Activated naive CD4-positive, alpha-beta T cell treated with anti-CD3 and anti-CD28 coated beads, Interleukin-2, amount 10 ng/mL, durations not matched to agents 7 days and 5 days (primary cell): ENCODE results near the gene MLN.
A peak's percentile ranks its signal among the peaks of the same experiment; 100 is the strongest.
"Not testable (repeated sequence)": the region's sequence is repeated elsewhere in the genome, so short reads cannot be mapped to it uniquely, and the experiment has no call there.

Source experiments
- CTCF ChIA-PET: fragments of 350-600 bp; sonication (Branson Sonifier 250); formaldehyde crosslinking; loops from one replicate; lab custom pipeline; 2021; ENCODE audit warnings: antibody characterized with exemption; lab: Charles Lee
- DNase-seq: peaks from one replicate; pipeline ENCODE4 v3.0.0-alpha.2; 2020
- H3K27ac Mint-ChIP-seq: one replicate; pipeline ENCODE4 v1.8.0; 2021; ENCODE audit warnings: mild to moderate bottlenecking, moderate library complexity, mixed read lengths
- H3K27me3 Mint-ChIP-seq: one replicate; pipeline ENCODE4 v1.8.0; 2021; ENCODE audit warnings: mild to moderate bottlenecking, mixed read lengths
- H3K36me3 Mint-ChIP-seq: one replicate; pipeline ENCODE4 v1.8.0; 2021; ENCODE audit warnings: mixed read lengths
- H3K4me1 Mint-ChIP-seq: one replicate; pipeline ENCODE4 v1.8.0; 2021; ENCODE audit warnings: mixed read lengths
- H3K4me3 Mint-ChIP-seq: one replicate; pipeline ENCODE4 v1.8.0; 2021; ENCODE audit warnings: mild to moderate bottlenecking, moderate library complexity, mixed read lengths
- H3K9me3 Mint-ChIP-seq: one replicate; pipeline ENCODE4 v1.8.0; 2021; ENCODE audit warnings: mixed read lengths

The MLN gene

GRCh38 chr6:33841070-33841469 is 37.3 kb upstream of the MLN start:
- Mint-ChIP-seq H3K4me3 (no peak overlapping the region), H3K9me3 (no peaks in the 10 kb centered on the region), H3K27ac (no peak overlapping the region), H3K27me3 (peaks cover 56% of the 10 kb centered on the region), H3K4me1 (peaks cover 15% of the 10 kb centered on the region), H3K36me3 (no peaks in the 10 kb centered on the region)
- CTCF ChIA-PET = interaction anchor here (1.3 kb wide), 1 partner anchor 70 kb away, joined by 3 read pairs; no protein-coding TSS in a partner anchor
- no peak for DNase-seq

DNA sequence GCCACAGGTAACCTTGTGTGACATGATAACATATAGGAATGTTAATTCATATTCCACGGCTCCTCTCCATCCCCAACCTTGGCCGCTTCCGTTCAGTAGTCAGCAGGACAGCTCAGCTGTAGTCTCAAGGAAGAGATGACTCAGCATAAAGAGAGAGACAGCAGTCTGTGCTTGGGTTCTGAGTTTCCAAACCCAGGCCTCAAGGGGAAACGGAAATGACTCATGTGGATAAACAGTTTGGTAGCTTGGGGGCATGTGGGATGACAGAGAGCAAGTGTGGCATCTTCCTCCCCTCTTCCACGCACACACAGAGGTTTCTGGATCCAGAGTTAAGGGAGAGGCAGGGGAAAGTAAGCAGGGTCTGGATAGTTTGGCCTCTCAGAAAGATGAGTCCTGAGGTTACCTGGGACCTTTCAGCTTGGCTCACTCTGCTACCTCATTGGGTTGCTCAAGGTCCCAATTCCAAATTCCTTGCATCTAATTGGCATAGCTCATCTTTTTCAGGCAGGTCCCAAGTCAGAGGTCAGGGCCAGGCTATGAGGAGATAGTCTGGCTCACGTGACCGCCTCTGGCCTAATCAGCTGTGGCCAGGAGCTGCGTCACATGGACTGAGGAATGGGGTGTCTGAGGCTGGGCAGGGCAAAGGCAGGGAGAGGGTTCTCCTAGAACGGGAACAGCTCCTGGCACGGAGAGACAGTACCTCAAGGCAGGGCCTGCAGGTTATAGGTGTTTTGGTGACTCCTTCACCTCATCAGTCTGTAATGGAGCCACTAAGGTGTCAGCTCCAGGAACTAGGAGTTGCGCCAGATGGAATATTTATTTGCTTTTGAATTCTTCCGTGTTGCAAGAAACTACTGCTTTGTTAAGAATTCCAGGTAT is 36.5 kb upstream of the MLN start:
- CTCF ChIA-PET = interaction anchor here (0.6 to 1.6 kb wide), 3 partner anchors 76 to 185 kb away, joined by 3 to 4 read pairs (median 3); partner anchors contain the start of gene UQCC2
- Mint-ChIP-seq H3K4me3 (no peak overlapping the region), H3K27me3 (peaks cover 59% of the 10 kb centered on the region), H3K27ac (no peak overlapping the region), H3K36me3 (no peaks in the 10 kb centered on the region), H3K4me1 (peaks cover 15% of the 10 kb centered on the region), H3K9me3 (no peaks in the 10 kb centered on the region)
- peak; percentile 43 for DNase-seq

GRCh38 chr6:33839399-33840047 is 35.7 kb upstream of the MLN start:
- CTCF ChIA-PET = interaction anchor here (0.6 to 1.6 kb wide), 6 partner anchors 10 to 186 kb away, joined by 3 to 4 read pairs (median 3); partner anchors contain the start of gene UQCC2
- H3K4me1 Mint-ChIP-seq = peaks cover 15% of the 10 kb centered on the region
- H3K27ac Mint-ChIP-seq = no peak overlapping the region
- no peaks in the 10 kb centered on the region for H3K36me3 Mint-ChIP-seq
- DNase-seq = no peak
- H3K4me3 Mint-ChIP-seq = no peak overlapping the region
- peaks cover 62% of the 10 kb centered on the region for H3K27me3 Mint-ChIP-seq
- no peaks in the 10 kb centered on the region for H3K9me3 Mint-ChIP-seq

- Mint-ChIP-seq H3K4me1 (peaks cover 15% of the 10 kb centered on the region), H3K36me3 (no peaks in the 10 kb centered on the region), H3K9me3 (no peaks in the 10 kb centered on the region), H3K27ac (no peak overlapping the region), H3K4me3 (no peak overlapping the region), H3K27me3 (peaks cover 57% of the 10 kb centered on the region)
- DNase-seq = no peak
- CTCF ChIA-PET = interaction anchor here (0.8 to 1.6 kb wide), 4 partner anchors 11 to 186 kb away, joined by 3 to 4 read pairs (median 3); no protein-coding TSS in a partner anchor
These were observed 35.2 kb upstream of the MLN start for GRCh38 chr6:33838983-33839382.

DNA sequence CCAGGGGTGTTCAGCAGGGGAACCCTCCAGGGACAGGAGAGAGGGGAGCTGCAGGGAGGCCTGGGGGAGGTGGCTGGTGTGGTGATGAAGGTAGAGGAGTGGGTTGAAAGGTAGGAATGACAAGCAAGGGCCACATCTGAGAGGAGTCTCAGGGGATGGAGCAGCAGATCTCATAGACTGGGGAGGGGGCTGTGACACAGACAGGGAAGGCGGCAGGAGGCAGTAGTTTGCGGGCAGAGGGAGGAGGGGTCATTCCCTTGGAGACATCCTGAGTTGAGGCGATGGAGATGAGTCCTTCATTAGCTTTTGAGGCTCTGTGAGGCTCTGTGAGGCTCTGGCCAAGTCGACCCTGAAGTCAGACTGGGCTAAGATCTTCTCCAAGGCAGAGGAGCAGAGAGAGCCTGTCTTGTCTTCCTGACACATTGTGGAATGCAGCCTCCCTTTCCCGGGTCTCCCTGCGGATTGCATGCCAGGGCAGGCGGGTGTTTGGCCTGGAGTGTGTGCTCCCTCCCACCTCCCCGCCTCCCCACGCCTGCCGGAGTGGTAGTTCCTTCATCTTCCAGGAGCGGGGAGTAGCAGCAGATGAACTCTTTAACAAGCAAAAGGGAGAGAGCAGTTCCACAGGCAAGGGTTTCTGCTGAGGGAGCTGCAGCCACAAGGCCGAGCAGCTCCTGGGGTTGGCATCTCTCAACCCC is 34.3 kb upstream of the MLN start:
- Mint-ChIP-seq H3K27me3 (peaks cover 50% of the 10 kb centered on the region), H3K27ac (no peak overlapping the region), H3K36me3 (no peaks in the 10 kb centered on the region), H3K4me3 (no peak overlapping the region), H3K4me1 (peaks cover 15% of the 10 kb centered on the region), H3K9me3 (no peaks in the 10 kb centered on the region)
- DNase-seq = no peak
- CTCF ChIA-PET = interaction anchor here (1.6 kb wide), 1 partner anchor 51 kb away, joined by 3 read pairs; no protein-coding TSS in a partner anchor

DNA sequence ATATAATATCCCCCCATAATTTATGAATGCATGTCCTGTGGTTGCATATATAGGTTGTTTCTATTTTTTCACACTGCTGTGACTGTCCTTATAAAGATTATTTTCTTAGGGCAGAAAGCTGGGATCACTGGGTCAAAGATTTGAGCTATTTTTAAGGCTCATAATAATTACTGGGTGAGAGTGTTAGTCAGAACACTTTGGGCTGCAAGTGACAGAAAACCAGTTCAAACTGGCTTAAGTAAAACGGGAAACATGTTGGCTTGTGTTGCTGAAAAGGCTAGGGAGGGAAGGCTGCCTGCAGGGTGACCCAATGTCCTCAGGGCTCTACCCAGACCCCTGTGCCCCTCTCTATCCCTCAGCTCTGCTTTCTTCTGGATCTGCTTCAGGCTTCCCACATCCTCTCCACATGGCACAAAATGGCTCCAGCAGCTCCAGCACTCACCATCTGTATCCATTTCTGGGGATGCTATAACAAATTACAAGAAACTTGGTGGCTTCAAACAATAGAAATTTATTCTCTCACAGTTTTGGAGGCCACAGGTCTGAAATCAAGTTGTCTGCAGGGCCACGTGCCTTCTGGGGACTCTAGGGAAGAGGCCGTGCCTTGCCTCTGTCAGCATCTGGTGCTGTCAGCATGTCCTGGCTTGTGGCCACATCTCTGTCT is 33.1 kb upstream of the MLN start:
- no peak for DNase-seq
- Mint-ChIP-seq H3K27ac (no peak overlapping the region), H3K4me3 (no peak overlapping the region), H3K36me3 (no peaks in the 10 kb centered on the region), H3K4me1 (peaks cover 15% of the 10 kb centered on the region), H3K27me3 (peaks cover 46% of the 10 kb centered on the region), H3K9me3 (no peaks in the 10 kb centered on the region)
- CTCF ChIA-PET = interaction anchor here (1.7 kb wide), 1 partner anchor 65 kb away, joined by 4 read pairs; no protein-coding TSS in a partner anchor

GRCh38 chr6:33834401-33835392 is 30.9 kb upstream of the MLN start:
- H3K36me3 Mint-ChIP-seq = no peaks in the 10 kb centered on the region
- H3K9me3 Mint-ChIP-seq = no peaks in the 10 kb centered on the region
- peaks cover 60% of the 10 kb centered on the region for H3K27me3 Mint-ChIP-seq
- CTCF ChIA-PET = interaction anchor here (1.7 kb wide), 1 partner anchor 64 kb away, joined by 6 read pairs; no protein-coding TSS in a partner anchor
- peaks cover 5% of the 10 kb centered on the region for H3K4me1 Mint-ChIP-seq
- H3K4me3 Mint-ChIP-seq = no peak overlapping the region
- no peak overlapping the region for H3K27ac Mint-ChIP-seq
- no peak for DNase-seq

GRCh38 chr6:33833599-33833998 is 29.8 kb upstream of the MLN start:
- Mint-ChIP-seq H3K36me3 (no peaks in the 10 kb centered on the region), H3K4me3 (no peak overlapping the region), H3K27me3 (peaks cover 60% of the 10 kb centered on the region), H3K4me1 (no peaks in the 10 kb centered on the region), H3K9me3 (no peaks in the 10 kb centered on the region), H3K27ac (no peak overlapping the region)
- DNase-seq = no peak
- CTCF ChIA-PET = no interaction called here

GRCh38 chr6:33832831-33833230 is 29.0 kb upstream of the MLN start:
- H3K4me1 Mint-ChIP-seq, H3K4me3 Mint-ChIP-seq, H3K36me3 Mint-ChIP-seq, DNase-seq, CTCF ChIA-PET, H3K27ac Mint-ChIP-seq, H3K9me3 Mint-ChIP-seq: not testable (repeated sequence)
- peaks cover 59% of the 10 kb centered on the region for H3K27me3 Mint-ChIP-seq

- H3K27ac Mint-ChIP-seq, DNase-seq, CTCF ChIA-PET, H3K36me3 Mint-ChIP-seq, H3K4me1 Mint-ChIP-seq, H3K4me3 Mint-ChIP-seq, H3K9me3 Mint-ChIP-seq: not testable (repeated sequence)
- peaks cover 54% of the 10 kb centered on the region for H3K27me3 Mint-ChIP-seq
These were observed 27.9 kb upstream of the MLN start for GRCh38 chr6:33831725-33832124.

GRCh38 chr6:33830635-33831240 is 26.9 kb upstream of the MLN start:
- CTCF ChIA-PET = interaction anchor here (0.7 kb wide), 1 partner anchor 12 kb away, joined by 3 read pairs; no protein-coding TSS in a partner anchor
- H3K27ac Mint-ChIP-seq = no peak overlapping the region
- no peaks in the 10 kb centered on the region for H3K36me3 Mint-ChIP-seq
- no peak overlapping the region for H3K4me3 Mint-ChIP-seq
- DNase-seq = no peak
- H3K9me3 Mint-ChIP-seq = no peaks in the 10 kb centered on the region
- H3K27me3 Mint-ChIP-seq = peaks cover 60% of the 10 kb centered on the region
- no peaks in the 10 kb centered on the region for H3K4me1 Mint-ChIP-seq
